K562 (cell line): ENCODE measurements around the gene AIMP2. TPM values are rescaled to one million over a fixed set of nuclear protein-coding genes. Genes with fewer than 3 reads are reported as not detected.
"Not testable (repeated sequence)": the region's sequence is repeated elsewhere in the genome, so short reads cannot be mapped to it uniquely, and the experiment has no call there.

Experiments used
- ATAC-seq: fragments of 200-7000 bp; cut with Tn5 transposase; 3 replicates; pipeline ENCODE4 v1.9.1; 2020; ENCODE audit warnings: moderate library complexity
- BruUV-seq: library from RNA; stranded (reverse); fragments of 400-500 nt; replicated peaks from 2 replicates; lab custom pipeline; 2021; lab: Mats Ljungman, UMichigan
- CTCF ChIA-PET: fragments of 300-600 bp; formaldehyde crosslinking; extraction: SDS; loops from one replicate; lab custom pipeline; 2021; ENCODE audit warnings: low intra/inter-chr PET ratio; lab: Yijun Ruan, JAX
- POLR2A ChIA-PET: fragments of 300-600, 350-650 bp; sonication (Branson Sonifier 250); formaldehyde crosslinking; extraction: SDS; loops from one replicate; lab custom pipeline; 2021; ENCODE audit warnings: antibody characterized with exemption, inconsistent platforms; lab: Yijun Ruan, JAX
- DNase-seq, 4 experiments: peaks; one replicate each; pipeline versions ENCODE4 v3.0.0 to v3.0.0-alpha.2; 2011 to 2018; ENCODE audit warnings: low spot score in 3 of 4, mixed read lengths in 3 of 4; ENCODE audit errors: extremely low read depth in 1 of 4
- FAIRE-seq: peaks from 2 replicates; lab custom pipeline; 2011; peaks lifted over from hg19 to GRCh38; lab: Jason Lieb, UNC
- H2AFZ ChIP-seq: 2 replicates; pipeline ENCODE4 v1.6.0; 2011; ENCODE audit warnings: low read depth, low read length, control low read depth, inconsistent platforms
- H3K27ac ChIP-seq: fragments of 200-600 bp; 3 replicates; pipeline ENCODE4 v1.8.0; 2011; ENCODE audit warnings: low read depth, mild to moderate bottlenecking, control low read depth, inconsistent platforms, low read length, moderate library complexity, mixed read lengths; ENCODE audit errors: extremely low read depth
- H3K27me3 ChIP-seq, 2 experiments: fragments of 300-600 bp in 1 of 2; 2 replicates in 1 of 2; 3 replicates in 1 of 2; pipeline versions ENCODE4 v1.6.0 to v1.8.0; 2011; ENCODE audit warnings: inconsistent platforms in 2 of 2, low read length in 2 of 2, mild to moderate bottlenecking in 1 of 2, mixed read lengths in 1 of 2, moderate library complexity in 1 of 2; ENCODE audit not compliant: control insufficient read depth in 2 of 2, insufficient read depth in 2 of 2
- H3K36me3 ChIP-seq: fragments of 300-600 bp; 3 replicates; pipeline ENCODE4 v1.8.0; 2011; ENCODE audit warnings: mild to moderate bottlenecking, low read length, inconsistent platforms; ENCODE audit not compliant: control insufficient read depth, insufficient read depth
- H3K4me1 ChIP-seq, 2 experiments: fragments of 200-600 bp in 1 of 2; replicated peaks in 1 of 2; 2 replicates in 1 of 2; 3 replicates in 1 of 2; pipeline versions ENCODE4 v1.5.1 to v1.8.0; 2011; ENCODE audit warnings: inconsistent platforms in 2 of 2, low read length in 2 of 2, mild to moderate bottlenecking in 1 of 2, mixed read lengths in 1 of 2, moderate library complexity in 1 of 2; ENCODE audit not compliant: control insufficient read depth in 2 of 2, insufficient read depth in 2 of 2
- H3K4me2 ChIP-seq: 2 replicates; pipeline ENCODE4 v1.6.1; 2011; ENCODE audit warnings: low read length, control low read depth, inconsistent platforms, mixed read lengths; ENCODE audit not compliant: insufficient read depth
- H3K4me3 ChIP-seq: fragments of 200-600 bp; sonication (generic), shearing (Covaris generic); 2 replicates; pipeline ENCODE4 v1.5.1; 2016; ENCODE audit warnings: control low read depth, inconsistent platforms
- H3K79me2 ChIP-seq: fragments of 200-600 bp; 3 replicates; pipeline ENCODE4 v1.8.0; 2011; ENCODE audit warnings: low read length, inconsistent platforms; ENCODE audit not compliant: control insufficient read depth, insufficient read depth
- H3K9ac ChIP-seq, 2 experiments: 2 replicates each; pipeline versions ENCODE4 v1.6.0 to v1.6.1; 2011; ENCODE audit warnings: low read depth in 2 of 2, low read length in 2 of 2, control low read depth in 1 of 2, inconsistent platforms in 1 of 2, mild to moderate bottlenecking in 1 of 2, mixed read lengths in 1 of 2; ENCODE audit not compliant: insufficient read depth in 1 of 2
- H3K9me1 ChIP-seq: one replicate; pipeline ENCODE4 v1.6.0; 2011; ENCODE audit warnings: inconsistent platforms, mild to moderate bottlenecking, low read length, moderate library complexity; ENCODE audit not compliant: control insufficient read depth, insufficient read depth
- H3K9me3 ChIP-seq: replicated peaks from 2 replicates; pipeline ENCODE4 v1.5.1; 2011; ENCODE audit warnings: low read depth, low read length, inconsistent platforms; ENCODE audit not compliant: control insufficient read depth, insufficient read depth
- H4K20me1 ChIP-seq: replicated peaks from 2 replicates; pipeline ENCODE4 v1.6.1; 2011; ENCODE audit warnings: low read length, inconsistent platforms, mixed read lengths; ENCODE audit not compliant: control insufficient read depth, insufficient read depth
- WGBS: fragments of 100-300 bp; shearing (Covaris generic); methylation state at CpG from one replicate; pipeline ENCODE4 v1.1.6; 2016; ENCODE audit warnings: low coverage, mixed read lengths; ENCODE audit not compliant: insufficient coverage; ENCODE audit errors: missing lambda C conversion rate; 5-methylcytosine and 5-hydroxymethylcytosine counted together
- in situ Hi-C: fragments of 300-500 bp; cut with MboI; formaldehyde crosslinking; loops from 4 replicates; pipeline ENCODE4 v1.15.0; 2018; ENCODE audit warnings: inconsistent platforms, mixed read lengths
- intact Hi-C: fragments of 100-400 bp; cut with micrococcal nuclease; formaldehyde crosslinking; loops from 2 replicates; pipeline ENCODE4 v1.14.2; 2022
- polyA plus RNA-seq, 8 experiments: library from polyadenylated mRNA; depleted of rRNA in 4 of 8; stranded (reverse) in 5 of 8; unstranded in 3 of 8; fragments of >200 nt; fragmentation: Nextera tagmentation in 2 of 8; fragmentation: Illumina TruSeq in 1 of 8; extraction: Ambion mirVana in 2 of 8; extraction: Trizol in 1 of 8; gene quantifications; 2 replicates each; pipeline versions ENCODE4 v1.2.1 to v1.2.3, GENCODE V29; 2011 to 2014; ENCODE audit warnings: inconsistent platforms in 1 of 8, missing spikeins in 1 of 8
- total RNA-seq, 7 experiments: library from RNA; depleted of rRNA in 6 of 7; stranded (reverse); fragments of >200 nt in 6 of 7; fragmentation: Illumina TruSeq in 2 of 7; extraction: Trizol in 2 of 7; gene quantifications; 2 replicates each; pipeline versions ENCODE4 v1.2.1 to v1.2.3, GENCODE V29; 2011 to 2021; ENCODE audit warnings: low replicate concordance in 1 of 7

AIMP2 gene
- total and polyA plus RNA-seq, 9 of the 15 experiments (the other 6 are each of a cell fraction or from before 2014, with no cell fraction given): 47.5 to 84.9 (median 63.5) TPM

GRCh38 chr7:5973580-5973979, 35.5 kb upstream of the AIMP2 start:
- intact Hi-C loops, CTCF ChIA-PET, FAIRE-seq, H3K4me1 ChIP-seq, BruUV-seq, H3K36me3 ChIP-seq, H3K79me2 ChIP-seq, H3K9me1 ChIP-seq, H3K27ac ChIP-seq, POLR2A ChIA-PET, H3K4me2 ChIP-seq, H3K27me3 ChIP-seq, in situ Hi-C loops, ATAC-seq, H3K4me3 ChIP-seq, H4K20me1 ChIP-seq, H2AFZ ChIP-seq, H3K9ac ChIP-seq, H3K9me3 ChIP-seq, DNase-seq: not testable (repeated sequence)
- no CpG with 5 or more reads among the region's 8 CpGs for WGBS

- H3K36me3 ChIP-seq, H3K79me2 ChIP-seq, H3K9me1 ChIP-seq, DNase-seq, H3K4me1 ChIP-seq, H2AFZ ChIP-seq, FAIRE-seq, H3K4me3 ChIP-seq, H4K20me1 ChIP-seq, H3K9me3 ChIP-seq, H3K27me3 ChIP-seq, H3K9ac ChIP-seq, ATAC-seq, intact Hi-C loops, POLR2A ChIA-PET, H3K27ac ChIP-seq, H3K4me2 ChIP-seq: not testable (repeated sequence)
- in situ Hi-C loops: loop anchor here (5.0 to 25.0 kb wide), 2 partner anchors 117 to 763 kb away; no protein-coding TSS in a partner anchor
- WGBS: 88% methylated on average over 1 of the region's 12 CpGs
- CTCF ChIA-PET: interaction anchor here (0.6 kb wide), 1 partner anchor 1277 kb away, joined by 4 read pairs; no protein-coding TSS in a partner anchor
- TSS peak; percentile 41 for BruUV-seq
These were observed 29.3 kb upstream of the AIMP2 start for GRCh38 chr7:5979680-5980314.

- H3K79me2 ChIP-seq, H3K4me1 ChIP-seq, H3K9ac ChIP-seq, H3K9me1 ChIP-seq, DNase-seq, H3K4me3 ChIP-seq, H2AFZ ChIP-seq, H4K20me1 ChIP-seq, CTCF ChIA-PET, intact Hi-C loops, H3K4me2 ChIP-seq, H3K27ac ChIP-seq, ATAC-seq, POLR2A ChIA-PET, H3K9me3 ChIP-seq, FAIRE-seq, H3K27me3 ChIP-seq: not testable (repeated sequence)
- peaks cover 32% of the 10 kb centered on the region; the same call in 2 of the 3 replicates for H3K36me3 ChIP-seq
- TSS peak; percentile 51 for BruUV-seq
- WGBS: 94% methylated on average over 15 of the region's 15 CpGs
- in situ Hi-C loops: loop anchor here (25.0 kb wide), 1 partner anchor 125 kb away; no protein-coding TSS in a partner anchor
These were observed 22.0 kb upstream of the AIMP2 start for GRCh38 chr7:5987061-5987460.
